ENCODE data around the gene BRIP1.

The BRIP1 gene

DNA sequence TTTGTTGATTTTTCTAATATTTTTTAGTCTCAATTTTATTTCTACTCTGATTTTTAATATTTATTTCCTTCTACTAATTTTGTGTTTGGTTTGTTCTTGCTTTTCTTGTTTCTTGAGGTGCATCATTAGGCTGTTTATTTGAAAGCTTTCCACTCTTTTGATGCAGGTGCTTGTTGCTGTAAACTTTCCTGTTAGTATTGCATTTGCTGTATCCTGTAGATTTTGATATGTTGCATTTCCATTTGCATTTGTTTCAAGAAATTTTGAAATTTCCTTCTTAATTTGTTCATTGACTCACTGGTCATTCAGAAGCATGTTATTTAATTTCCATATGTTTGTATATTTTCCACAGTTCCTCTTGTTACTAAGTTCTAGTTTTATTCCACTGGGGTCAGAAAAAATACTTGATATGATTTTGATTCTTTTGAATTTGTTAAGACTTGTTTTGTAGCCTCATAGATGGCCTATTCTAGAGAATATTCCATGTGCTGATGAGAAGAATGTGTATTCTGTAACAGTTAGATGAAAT is 229.3 kb downstream of the BRIP1 start:
- H3K4me3 ChIP-seq (ENCODE audit: low read depth, low read length), result no peak overlapping the region
- no peak for DNase-seq (ENCODE audit: low read depth)
- in situ Hi-C loops (cut with HindIII; ENCODE audit: low sequenced_read_pairs), result no loop called here
- TF ChIP-seq, protein P1, sequence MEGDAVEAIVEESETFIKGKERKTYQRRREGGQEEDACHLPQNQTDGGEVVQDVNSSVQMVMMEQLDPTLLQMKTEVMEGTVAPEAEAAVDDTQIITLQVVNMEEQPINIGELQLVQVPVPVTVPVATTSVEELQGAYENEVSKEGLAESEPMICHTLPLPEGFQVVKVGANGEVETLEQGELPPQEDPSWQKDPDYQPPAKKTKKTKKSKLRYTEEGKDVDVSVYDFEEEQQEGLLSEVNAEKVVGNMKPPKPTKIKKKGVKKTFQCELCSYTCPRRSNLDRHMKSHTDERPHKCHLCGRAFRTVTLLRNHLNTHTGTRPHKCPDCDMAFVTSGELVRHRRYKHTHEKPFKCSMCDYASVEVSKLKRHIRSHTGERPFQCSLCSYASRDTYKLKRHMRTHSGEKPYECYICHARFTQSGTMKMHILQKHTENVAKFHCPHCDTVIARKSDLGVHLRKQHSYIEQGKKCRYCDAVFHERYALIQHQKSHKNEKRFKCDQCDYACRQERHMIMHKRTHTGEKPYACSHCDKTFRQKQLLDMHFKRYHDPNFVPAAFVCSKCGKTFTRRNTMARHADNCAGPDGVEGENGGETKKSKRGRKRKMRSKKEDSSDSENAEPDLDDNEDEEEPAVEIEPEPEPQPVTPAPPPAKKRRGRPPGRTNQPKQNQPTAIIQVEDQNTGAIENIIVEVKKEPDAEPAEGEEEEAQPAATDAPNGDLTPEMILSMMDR (IDR thresholded peaks at IDR 0.05; ENCODE audit: low read depth, low read length, missing control alignments), result no peak

DNA sequence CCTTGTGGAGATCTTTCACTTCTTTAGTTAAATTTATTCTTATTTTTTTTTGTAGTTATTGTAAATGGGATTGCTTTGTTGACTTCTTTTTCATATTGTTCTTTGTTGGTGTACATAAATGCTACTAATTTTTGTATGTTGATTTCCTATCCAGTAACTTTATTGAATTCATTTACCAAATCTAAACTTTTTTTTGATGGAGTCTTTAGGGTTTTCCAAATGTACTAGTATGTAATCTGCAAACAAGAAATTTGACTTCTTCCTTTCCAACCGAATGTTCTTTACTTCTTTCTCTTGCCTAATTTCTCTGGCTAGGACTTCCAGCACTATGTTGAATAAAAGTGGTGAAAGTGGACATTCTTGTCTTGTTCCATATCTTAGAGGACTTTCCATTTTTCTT is 230.5 kb downstream of the BRIP1 start:
- no peak overlapping the region for H3K4me3 ChIP-seq (ENCODE audit: low read depth, low read length)
- TF ChIP-seq, protein P1 (IDR thresholded peaks at IDR 0.05; ENCODE audit: low read depth, low read length, missing control alignments), result no peak
- no peak for DNase-seq (ENCODE audit: low read depth)
- in situ Hi-C loops (cut with HindIII; ENCODE audit: low sequenced_read_pairs), result no loop called here

DNA sequence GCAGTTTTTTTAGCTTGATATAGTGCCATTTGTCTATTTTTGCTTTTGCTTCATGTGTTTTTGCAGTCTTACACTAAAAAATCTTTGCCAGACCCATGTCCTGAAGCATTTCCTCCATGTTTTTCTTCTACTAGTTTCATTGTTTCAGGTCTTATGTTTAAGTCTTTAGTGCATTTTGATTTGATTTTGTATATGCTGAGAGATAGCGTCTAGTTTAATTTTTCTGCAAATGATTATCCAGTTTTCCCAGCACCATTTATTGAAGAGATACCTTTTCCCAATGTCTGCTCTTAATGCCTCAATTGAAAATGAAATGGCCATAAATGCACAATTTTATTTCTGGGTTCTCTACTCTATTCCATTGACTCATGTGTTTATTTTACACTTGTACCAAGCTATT is 231.5 kb downstream of the BRIP1 start:
- TF ChIP-seq, protein P1 (IDR thresholded peaks at IDR 0.05; ENCODE audit: low read depth, low read length, missing control alignments), result no peak
- in situ Hi-C loops (cut with HindIII; ENCODE audit: low sequenced_read_pairs), result no loop called here
- no peak overlapping the region for H3K4me3 ChIP-seq (ENCODE audit: low read depth, low read length)
- DNase-seq (ENCODE audit: low read depth), result no peak
